NCI-H2029 (cell line): ENCODE measurements around the gene DDAH1.

Experiments used
- DNase-seq: peaks from one replicate; lab custom pipeline; 2025; lab: John Stamatoyannopoulos, UW

The DDAH1 gene

GRCh38 chr1:85303440-85304162 is 161.4 kb downstream of the DDAH1 start:
- DNase-seq: no peak

DNA sequence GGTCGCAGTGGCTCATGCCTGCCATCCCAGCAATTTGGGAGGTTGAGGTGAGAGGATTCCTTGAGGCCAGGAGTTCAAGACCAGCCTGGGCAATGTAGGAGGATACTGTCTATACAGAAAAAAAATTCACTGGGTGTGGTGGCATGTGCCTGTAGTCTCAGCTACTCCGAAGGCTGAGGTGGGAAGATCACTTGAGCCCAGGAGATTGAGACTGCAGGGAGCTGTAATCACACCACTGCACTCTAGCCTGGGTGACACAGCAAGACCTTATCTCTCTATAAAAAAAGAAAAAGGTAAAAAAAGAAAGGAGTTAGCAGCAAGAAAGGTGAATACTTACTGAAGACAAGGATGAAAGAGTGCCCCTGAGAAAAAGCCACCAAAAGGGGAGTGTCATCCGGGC is 164.8 kb downstream of the DDAH1 start:
- no peak for DNase-seq

- DNase-seq: peak; percentile 93
Observed at GRCh38 chr1:85297855-85298629, 166.9 kb downstream of the DDAH1 start.

DNA sequence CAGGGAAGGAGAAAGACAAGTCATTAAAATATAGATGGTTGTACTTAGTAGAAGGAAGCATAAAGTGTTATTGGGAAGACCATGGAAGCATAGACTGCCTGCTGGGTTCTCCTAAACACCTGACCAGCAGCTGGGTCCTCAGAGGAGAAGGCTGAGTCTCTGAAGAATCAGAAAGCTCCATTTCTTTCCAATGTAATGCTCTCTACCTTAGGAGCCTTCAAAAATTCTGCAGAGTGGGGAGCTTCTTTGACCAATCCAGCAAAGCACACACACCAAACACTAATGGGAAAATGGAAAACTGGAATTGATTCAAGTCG is 167.5 kb downstream of the DDAH1 start:
- DNase-seq: no peak

- no peak for DNase-seq
Observed at GRCh38 chr1:85296980-85297379, 168.0 kb downstream of the DDAH1 start.

DNA sequence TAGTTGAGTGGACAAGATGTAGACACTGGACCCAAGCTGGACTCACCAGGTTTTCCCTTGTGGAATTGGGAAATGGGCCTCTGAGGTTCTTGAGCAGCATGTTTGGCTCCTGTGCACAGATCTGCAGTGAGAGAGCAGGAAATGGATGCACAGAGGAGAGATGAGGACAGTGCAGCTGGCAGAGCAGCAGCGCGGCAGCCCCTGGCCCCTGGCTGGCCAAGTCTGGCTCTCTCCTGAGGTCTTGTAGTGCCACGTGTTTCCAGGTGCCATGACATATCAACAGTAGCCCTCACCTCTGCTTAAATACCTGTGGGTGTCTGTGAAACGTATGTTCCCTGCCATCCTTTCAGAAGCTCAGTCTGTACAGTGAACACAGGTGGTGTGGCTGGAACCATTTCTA is 169.3 kb downstream of the DDAH1 start:
- DNase-seq: no peak

DNA sequence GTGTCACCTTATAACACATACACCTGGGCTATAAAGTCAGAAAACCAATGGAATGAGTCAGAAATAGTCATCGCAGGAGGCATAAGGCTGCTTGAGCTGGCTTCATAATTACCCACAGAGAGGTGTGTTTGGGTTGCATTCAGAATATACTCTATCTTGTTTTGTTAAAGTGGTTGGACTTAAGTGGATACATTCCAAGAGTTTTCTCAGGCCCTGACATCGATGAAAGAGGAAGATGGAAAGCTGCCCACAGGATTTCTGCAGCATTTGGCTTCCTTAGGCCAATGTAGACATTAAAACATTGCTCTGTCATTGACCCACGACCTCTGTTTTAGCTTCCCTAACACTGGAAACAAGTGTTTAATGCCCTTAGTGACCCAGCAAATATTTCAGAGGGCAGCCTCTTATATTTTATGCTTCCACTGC is 169.9 kb downstream of the DDAH1 start:
- no peak for DNase-seq

GRCh38 chr1:85290826-85291225 is 174.1 kb downstream of the DDAH1 start:
- no peak for DNase-seq

- DNase-seq: no peak
Observed at GRCh38 chr1:85289848-85290335, 175.1 kb downstream of the DDAH1 start.

DNA sequence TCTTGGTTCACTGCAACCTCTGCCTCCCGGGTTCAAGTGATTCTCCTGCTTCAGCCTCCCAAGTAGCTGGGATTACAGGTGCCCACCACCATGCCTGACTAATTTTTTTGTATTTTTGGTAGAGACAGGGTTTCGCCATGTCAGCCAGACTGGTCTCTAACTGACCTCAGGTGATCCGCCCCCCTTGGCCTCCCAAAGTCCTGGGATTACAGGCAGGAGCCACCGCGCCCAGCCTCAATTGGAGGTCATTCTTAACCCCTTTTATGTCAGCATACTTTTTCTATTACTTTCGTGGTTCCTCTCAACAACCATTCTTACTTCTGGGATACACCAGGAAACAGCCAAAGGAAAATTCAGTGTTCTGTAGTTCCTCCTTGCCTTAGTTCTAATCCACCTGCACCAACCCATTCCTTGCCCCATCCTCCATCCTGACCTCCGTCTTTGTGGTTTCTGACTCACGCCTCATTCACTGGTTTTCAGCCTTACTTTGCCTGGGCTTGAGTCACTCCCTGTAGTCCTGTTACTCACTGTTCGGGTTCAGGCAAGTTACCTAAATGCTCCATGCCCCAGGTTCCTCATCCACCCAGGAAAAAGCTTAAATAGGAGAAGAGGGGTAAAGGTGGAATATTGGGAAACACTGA is 175.6 kb downstream of the DDAH1 start:
- no peak for DNase-seq

DNA sequence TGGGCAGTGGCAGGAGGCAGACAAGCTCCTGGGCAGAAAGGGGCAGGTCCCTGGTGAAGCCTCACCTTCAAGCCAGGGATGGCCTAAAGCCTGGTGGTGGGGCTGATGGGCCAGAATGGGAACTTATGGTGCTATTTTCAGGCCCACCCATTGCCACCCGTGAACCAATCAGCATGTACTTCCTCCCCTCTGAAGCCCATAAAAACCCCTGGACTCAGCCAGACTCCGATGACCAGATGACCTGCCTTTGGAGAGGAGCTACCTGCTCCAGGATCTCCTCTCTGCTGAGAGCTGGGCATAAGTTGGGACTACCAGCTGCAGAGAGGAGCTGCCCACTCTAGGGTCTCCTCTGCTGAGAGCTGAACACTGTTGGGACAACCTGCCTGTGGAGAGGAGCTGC is 180.8 kb downstream of the DDAH1 start:
- no peak for DNase-seq

DNA sequence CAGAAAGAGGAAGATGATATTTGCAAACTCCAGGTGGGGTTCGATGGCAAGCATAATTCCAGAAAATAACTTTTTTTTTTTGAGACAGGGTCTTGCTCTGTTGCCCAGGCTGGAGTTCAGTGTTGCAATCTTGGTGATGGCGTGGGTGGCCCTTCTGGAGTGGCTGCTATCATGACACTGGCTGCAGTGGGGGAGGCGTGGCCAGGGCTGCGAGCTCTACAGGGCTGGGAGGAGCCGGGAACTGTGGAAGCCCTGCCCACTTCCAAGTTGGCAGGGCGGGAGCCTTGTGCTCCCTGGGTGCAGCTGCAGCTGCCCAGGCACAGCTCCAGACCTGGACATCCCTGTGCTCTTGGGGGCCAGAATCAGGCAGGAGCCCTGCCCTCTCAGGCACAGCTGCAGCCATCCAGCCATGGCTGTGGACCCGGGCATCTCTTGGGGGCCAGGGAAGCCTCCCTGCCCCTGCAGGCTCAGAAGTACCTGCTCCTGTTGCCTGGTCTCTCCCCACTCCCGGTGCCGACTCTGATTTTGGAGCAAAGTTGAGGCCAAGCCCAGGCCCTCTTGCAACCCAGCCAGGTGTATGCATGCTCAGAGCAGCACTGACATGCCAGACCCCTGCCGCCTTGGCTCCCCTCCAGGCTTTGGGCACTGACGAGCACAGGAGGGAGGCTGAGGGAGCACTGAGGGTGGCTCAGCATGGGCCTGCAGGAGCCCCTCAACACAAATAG is 181.3 kb downstream of the DDAH1 start:
- DNase-seq: peak; percentile 41

- DNase-seq: no peak
Observed at GRCh38 chr1:85282424-85282823, 182.5 kb downstream of the DDAH1 start.

DNA sequence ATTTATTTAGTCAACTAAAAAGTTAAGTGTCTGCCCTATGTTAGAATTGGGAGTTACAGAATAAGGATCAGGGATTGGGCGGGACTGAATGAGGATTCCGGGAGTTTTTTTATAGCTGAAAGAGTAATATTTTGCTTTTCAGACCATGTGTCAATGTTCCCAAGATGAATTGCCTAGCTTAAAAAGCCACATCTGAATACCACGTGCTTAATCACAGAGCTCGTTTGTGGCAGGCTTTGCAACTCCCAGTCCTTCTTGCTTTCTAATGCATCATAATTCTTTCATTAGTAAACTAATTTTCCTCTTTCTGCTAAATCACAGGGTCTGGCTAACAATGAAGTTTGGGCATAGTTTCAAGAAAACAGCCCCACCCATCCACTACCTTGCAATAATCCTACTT is 184.3 kb downstream of the DDAH1 start:
- DNase-seq: no peak

DNA sequence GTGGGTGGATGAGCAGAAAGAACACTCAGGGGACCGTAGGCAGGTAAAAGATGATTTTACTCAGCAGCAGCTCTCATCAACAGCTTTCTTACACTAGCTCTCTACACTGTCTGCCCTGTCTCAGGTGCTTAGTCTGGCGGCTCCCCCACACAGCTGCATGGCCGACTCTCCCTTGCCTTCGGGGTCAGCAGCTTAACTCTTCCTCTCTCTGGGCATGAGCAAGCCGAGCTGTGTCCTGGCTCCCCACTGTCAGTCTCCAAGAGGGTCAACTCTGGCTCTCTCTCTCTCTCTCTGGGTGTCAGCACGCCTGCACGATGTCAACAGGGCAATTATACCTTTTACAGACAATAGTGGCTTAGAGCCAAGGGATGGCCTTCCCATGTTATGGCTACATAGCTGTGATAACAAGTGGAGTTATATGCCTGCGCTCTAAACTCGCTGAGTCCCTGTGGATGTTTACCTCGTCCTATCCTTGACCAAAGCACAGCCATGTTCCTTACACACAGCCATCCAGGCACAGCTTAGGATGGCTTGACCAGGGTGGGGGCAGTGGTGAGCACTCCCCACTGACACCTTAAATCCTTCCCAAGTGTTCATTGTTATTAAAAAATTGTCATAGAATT is 185.4 kb downstream of the DDAH1 start:
- DNase-seq: no peak

GRCh38 chr1:85278853-85279314 is 186.1 kb downstream of the DDAH1 start:
- DNase-seq: no peak

DNA sequence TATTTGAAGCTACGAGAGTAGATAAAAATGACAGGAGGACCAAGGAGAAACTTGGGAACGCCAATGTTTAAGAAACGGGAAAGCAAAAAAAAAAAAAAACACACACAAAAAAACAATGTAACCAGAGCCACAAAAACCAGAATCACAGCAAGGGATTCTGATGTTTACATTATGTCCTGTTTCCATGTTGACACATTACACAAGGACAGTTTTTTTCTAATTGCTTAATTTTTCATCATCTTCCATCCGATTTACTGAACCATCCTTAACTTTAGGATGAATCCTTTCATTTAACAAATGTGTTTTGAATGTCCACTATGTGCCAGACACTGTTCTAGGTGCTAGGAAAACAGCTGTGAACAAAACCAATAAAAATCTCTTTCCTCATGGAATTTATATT is 187.2 kb downstream of the DDAH1 start:
- no peak for DNase-seq

DNA sequence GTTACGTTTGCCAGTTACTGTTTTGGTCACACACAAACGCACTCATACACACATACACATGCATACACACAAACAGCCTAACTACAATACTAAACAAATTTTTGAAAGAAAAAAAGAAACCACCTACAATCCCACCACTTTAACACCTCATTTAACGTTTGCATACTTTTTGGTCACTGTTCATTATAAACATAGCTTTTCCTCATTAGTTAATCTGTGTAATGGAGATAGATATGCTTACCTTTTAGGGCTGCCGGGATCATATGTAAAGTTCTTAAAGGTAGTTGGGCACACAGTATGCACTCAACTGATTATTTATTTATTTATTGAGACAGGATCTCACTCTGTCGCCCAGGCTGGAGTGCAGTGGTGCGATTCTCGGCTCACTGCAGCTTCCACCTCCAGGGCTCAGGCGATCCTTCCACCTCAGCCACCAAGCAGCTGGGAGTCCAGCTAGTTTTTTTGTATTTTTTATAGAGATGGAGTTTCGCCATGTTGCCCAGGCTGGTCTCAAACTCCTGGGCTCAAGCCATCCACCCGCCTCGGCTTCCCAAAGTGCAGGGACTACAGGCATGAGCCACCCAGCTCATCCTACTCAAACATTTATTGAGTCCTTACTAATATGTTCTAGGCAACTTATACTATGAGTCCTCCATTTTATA is 187.8 kb downstream of the DDAH1 start:
- DNase-seq: no peak

DNA sequence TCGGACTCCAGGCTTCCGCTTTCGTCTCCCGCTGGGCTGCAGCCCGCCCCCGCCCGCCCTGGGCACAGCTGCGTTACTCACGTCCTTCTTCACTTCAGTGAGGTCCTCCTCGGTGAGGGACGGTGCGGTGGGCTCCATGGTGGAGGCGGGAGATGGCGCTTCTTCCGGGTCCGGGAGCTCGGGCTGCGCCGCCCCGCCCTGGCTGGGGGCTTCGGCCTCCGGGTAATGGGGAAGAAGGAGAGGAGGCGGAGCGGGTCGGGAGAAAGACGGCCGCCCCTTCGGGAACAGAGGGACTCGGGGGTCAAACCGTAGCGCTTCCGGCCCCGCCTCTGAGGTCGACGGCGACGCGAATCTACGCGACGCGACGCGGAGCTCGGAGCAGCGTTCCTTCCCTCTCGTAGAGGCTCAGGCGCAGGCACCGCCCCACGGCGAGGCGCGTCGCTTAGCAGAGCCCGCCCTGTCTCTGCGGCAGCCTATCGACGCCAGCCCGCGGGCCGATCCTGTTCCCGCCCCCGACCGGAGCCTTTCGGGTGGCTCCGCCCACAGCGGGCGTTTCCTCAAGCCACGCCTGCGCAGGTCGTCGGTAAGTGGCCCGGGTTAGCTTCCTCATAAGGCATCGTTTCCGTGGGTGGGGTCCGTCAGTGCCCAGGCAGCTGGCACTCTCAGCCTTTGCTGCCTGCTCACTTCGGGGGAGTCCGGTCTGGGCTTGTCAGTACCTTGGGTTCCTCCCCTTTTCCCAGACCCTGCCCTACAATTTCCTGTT is 188.6 kb downstream of the DDAH1 start, which contains the start of gene BCL10:
BCL10 (minus strand) TSS at position 418 of the 763 bp plus-strand sequence; CDS start at position 138, 280 bp downstream.
- peak; percentile 99 for DNase-seq

- DNase-seq: no peak
Observed at GRCh38 chr1:85275701-85276214, 189.2 kb downstream of the DDAH1 start.
